ENCODE results near the gene CPT1B. TPM values are rescaled to one million over a fixed set of nuclear protein-coding genes. Genes with fewer than 3 reads are reported as not detected.

Gene CPT1B
- total and polyA plus RNA-seq, 2 experiments from 2014 or later, result 5.6 to 14.4 TPM

GRCh38 chr22:50595189-50595588 lies 17.0 kb upstream of the CPT1B start:
- Mint-ChIP-seq H3K4me1 (peaks cover 4% of the 10 kb centered on the region; the same call in 2 of the 3 replicates), H3K4me3 (no peak overlapping the region), H3K27ac (no peak overlapping the region), H3K36me3 (ENCODE audit: low read depth) (peaks cover 3% of the 10 kb centered on the region; the same call in 1 of the 3 replicates), H3K9me3 (0 out of 3 replicates have a peak, but pooled peaks cover 3% of the 10 kb centered on the region), H3K27me3 (ENCODE audit: insufficient read depth, low read depth, poor library complexity) (peaks cover 20% of the 10 kb centered on the region)
- no peaks in the 10 kb centered on the region for H3K36me3 ChIP-seq (ENCODE audit: insufficient read depth)
- no peak overlapping the region for H3K4me2 ChIP-seq
- TF ChIP-seq, protein P1, sequence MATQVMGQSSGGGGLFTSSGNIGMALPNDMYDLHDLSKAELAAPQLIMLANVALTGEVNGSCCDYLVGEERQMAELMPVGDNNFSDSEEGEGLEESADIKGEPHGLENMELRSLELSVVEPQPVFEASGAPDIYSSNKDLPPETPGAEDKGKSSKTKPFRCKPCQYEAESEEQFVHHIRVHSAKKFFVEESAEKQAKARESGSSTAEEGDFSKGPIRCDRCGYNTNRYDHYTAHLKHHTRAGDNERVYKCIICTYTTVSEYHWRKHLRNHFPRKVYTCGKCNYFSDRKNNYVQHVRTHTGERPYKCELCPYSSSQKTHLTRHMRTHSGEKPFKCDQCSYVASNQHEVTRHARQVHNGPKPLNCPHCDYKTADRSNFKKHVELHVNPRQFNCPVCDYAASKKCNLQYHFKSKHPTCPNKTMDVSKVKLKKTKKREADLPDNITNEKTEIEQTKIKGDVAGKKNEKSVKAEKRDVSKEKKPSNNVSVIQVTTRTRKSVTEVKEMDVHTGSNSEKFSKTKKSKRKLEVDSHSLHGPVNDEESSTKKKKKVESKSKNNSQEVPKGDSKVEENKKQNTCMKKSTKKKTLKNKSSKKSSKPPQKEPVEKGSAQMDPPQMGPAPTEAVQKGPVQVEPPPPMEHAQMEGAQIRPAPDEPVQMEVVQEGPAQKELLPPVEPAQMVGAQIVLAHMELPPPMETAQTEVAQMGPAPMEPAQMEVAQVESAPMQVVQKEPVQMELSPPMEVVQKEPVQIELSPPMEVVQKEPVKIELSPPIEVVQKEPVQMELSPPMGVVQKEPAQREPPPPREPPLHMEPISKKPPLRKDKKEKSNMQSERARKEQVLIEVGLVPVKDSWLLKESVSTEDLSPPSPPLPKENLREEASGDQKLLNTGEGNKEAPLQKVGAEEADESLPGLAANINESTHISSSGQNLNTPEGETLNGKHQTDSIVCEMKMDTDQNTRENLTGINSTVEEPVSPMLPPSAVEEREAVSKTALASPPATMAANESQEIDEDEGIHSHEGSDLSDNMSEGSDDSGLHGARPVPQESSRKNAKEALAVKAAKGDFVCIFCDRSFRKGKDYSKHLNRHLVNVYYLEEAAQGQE (IDR thresholded peaks at IDR 0.05; ENCODE audit: unreplicated experiment), result no peak
- TF ChIP-seq POLR2AphosphoS5 (IDR thresholded peaks at IDR 0.05; ENCODE audit: low read depth), result no peak
- TF ChIP-seq STAT1 (IDR thresholded peaks at IDR 0.05; ENCODE audit: unreplicated experiment), result no peak
- TF ChIP-seq EZH2 (IDR thresholded peaks at IDR 0.05; ENCODE audit: low read depth, unreplicated experiment), result no peak
- no peak for TF ChIP-seq CTCF (conservative IDR thresholded peaks at IDR 0.05; ENCODE audit: low read depth in 2 of 2)
- TF ChIP-seq, protein P2, sequence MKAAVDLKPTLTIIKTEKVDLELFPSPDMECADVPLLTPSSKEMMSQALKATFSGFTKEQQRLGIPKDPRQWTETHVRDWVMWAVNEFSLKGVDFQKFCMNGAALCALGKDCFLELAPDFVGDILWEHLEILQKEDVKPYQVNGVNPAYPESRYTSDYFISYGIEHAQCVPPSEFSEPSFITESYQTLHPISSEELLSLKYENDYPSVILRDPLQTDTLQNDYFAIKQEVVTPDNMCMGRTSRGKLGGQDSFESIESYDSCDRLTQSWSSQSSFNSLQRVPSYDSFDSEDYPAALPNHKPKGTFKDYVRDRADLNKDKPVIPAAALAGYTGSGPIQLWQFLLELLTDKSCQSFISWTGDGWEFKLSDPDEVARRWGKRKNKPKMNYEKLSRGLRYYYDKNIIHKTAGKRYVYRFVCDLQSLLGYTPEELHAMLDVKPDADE (IDR thresholded peaks at IDR 0.05), result no peak
- TF ChIP-seq ZNF462 (CRISPR knock-in tag; IDR thresholded peaks at IDR 0.05), result no peak
- no peak for TF ChIP-seq NANOG (IDR thresholded peaks at IDR 0.05; ENCODE audit: borderline replicate concordance)
- no peak for TF ChIP-seq CREB1 (CRISPR knock-in tag; IDR thresholded peaks at IDR 0.05; ENCODE audit: low read depth)
- no peak for TF ChIP-seq JUNB (IDR thresholded peaks at IDR 0.05; ENCODE audit: unreplicated experiment)
- no peak for TF ChIP-seq ZNF331 (CRISPR knock-in tag; IDR thresholded peaks at IDR 0.05; ENCODE audit: low read depth)
- TF ChIP-seq EZH2phosphoT487 (IDR thresholded peaks at IDR 0.05; ENCODE audit: unreplicated experiment), result no peak
- TF ChIP-seq ZNF114 (CRISPR knock-in tag; IDR thresholded peaks at IDR 0.05), result no peak
- no peak overlapping the region for H2AFZ ChIP-seq
- peaks cover 41% of the 10 kb centered on the region for H3K27me3 ChIP-seq (ENCODE audit: insufficient read depth)
- no peak overlapping the region for H3K4me3 ChIP-seq
- no peak overlapping the region for H3K27ac ChIP-seq (ENCODE audit: low read depth)
- H4K20me1 ChIP-seq (replicated peaks; ENCODE audit: insufficient read depth), result peaks cover 2% of the 10 kb centered on the region
- DNase-seq (ENCODE audit: low spot score) (no peak), ATAC-seq (no peak)
- no peaks in the 10 kb centered on the region for H3K79me2 ChIP-seq (replicated peaks; ENCODE audit: insufficient read depth)
- no peaks in the 10 kb centered on the region for H3K4me1 ChIP-seq (ENCODE audit: insufficient read depth)
- H3K9me2 ChIP-seq (ENCODE audit: insufficient read depth), result no peaks in the 10 kb centered on the region
- no peaks in the 10 kb centered on the region for H3F3A ChIP-seq (replicated peaks; ENCODE audit: low read depth)

Data from GM23338 (cell line).